ENCODE measurements around the gene GPBP1.

The GPBP1 gene

DNA sequence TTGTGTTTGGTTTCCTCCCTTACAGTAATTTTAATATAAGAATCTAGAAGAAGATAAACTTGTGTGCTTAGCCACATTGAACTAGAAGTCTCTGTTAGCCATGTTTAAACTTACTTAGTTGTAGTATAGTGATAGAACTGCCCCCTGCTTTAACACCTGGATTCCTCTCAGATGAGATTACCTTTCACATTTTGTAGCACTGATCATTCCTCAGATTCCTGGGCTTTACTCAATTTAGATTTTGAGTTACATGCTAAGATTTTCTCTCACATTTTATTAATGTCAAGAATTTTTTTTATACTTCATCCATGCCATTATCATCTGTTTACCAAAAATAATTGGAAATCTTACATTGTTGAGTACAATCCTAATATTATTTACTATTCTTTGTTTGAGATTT is 70.5 kb downstream of the GPBP1 start:
- TF ChIP-seq, protein P1, sequence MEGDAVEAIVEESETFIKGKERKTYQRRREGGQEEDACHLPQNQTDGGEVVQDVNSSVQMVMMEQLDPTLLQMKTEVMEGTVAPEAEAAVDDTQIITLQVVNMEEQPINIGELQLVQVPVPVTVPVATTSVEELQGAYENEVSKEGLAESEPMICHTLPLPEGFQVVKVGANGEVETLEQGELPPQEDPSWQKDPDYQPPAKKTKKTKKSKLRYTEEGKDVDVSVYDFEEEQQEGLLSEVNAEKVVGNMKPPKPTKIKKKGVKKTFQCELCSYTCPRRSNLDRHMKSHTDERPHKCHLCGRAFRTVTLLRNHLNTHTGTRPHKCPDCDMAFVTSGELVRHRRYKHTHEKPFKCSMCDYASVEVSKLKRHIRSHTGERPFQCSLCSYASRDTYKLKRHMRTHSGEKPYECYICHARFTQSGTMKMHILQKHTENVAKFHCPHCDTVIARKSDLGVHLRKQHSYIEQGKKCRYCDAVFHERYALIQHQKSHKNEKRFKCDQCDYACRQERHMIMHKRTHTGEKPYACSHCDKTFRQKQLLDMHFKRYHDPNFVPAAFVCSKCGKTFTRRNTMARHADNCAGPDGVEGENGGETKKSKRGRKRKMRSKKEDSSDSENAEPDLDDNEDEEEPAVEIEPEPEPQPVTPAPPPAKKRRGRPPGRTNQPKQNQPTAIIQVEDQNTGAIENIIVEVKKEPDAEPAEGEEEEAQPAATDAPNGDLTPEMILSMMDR (conservative IDR thresholded peaks at IDR 0.05; ENCODE audit: control insufficient read depth, insufficient read depth, low read depth, low read length): no peak
- DNase-seq (ENCODE audit: low read depth): no peak
- H3K4me3 ChIP-seq (ENCODE audit: control insufficient read depth, low read depth, low read length): no peak overlapping the region

DNA sequence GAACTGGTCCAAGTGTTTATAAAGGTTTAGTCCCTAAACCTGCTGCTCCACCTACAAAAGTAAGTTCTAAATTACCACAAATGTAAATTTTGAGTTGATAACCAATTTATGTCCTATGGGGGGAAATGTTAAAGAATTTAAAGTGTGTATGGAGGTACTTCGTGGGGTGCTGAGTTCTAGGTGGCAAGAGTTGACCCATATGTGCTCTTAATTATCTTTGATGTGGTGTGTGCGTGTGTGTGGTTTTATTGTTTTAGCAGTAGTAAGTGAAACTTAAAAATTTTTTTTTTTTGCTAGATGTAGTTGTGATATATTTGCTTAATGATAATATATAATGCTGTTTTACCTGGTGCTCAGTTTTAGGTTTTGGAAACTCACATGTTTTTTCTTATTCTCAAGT is 72.6 kb downstream of the GPBP1 start:
- TF ChIP-seq, protein P1 (conservative IDR thresholded peaks at IDR 0.05; ENCODE audit: control insufficient read depth, insufficient read depth, low read depth, low read length): no peak
- H3K4me3 ChIP-seq (ENCODE audit: control insufficient read depth, low read depth, low read length): no peak overlapping the region
- DNase-seq (ENCODE audit: low read depth): no peak

DNA sequence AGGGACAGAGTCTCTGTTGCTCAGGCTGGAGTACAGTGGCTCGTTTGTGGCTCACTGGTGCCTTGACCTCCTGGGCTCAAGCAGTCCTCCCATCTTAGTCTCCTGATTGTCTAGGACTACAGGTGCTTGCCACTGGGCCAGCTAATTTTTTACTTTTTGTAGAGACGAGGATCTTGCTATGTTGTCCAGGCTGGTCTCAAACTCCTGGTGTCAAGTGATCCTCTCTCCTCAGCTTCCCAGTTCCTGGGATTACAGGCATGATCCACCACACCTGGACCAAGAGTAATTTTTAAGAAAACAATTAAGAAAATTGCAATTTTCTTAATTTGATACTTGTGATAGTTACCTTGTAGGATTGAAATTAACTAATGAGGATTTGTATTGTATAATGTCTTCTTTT is 73.9 kb downstream of the GPBP1 start:
- TF ChIP-seq, protein P1 (conservative IDR thresholded peaks at IDR 0.05; ENCODE audit: control insufficient read depth, insufficient read depth, low read depth, low read length): no peak
- H3K4me3 ChIP-seq (ENCODE audit: control insufficient read depth, low read depth, low read length): no peak overlapping the region
- DNase-seq (ENCODE audit: low read depth): no peak

DNA sequence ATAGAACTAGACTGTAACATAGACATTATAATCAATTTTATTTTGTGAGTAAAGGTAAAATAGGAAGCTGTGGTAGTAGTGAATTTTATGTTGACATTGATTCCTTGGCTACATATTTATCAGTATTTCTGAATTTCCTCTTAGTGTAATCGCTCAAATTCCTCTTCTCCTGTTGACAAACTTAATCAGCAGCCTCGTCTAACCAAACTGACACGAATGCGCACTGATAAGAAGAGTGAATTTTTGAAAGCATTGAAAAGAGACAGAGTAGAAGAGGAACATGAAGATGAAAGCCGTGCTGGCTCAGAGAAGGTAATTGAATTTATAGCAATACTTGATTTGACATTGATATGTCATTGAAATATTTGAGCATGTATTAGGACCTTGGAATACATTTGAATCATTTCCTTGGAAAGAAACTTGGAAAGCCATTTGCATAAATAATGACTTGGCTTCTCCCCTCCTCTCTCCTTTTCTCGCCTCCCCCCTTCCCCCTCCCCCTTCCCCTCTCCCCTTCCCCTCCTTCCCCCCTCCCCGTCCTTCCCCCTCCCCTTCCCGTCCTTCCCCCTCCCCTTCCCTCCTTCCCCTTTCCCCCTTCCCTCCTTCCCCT is 75.5 kb downstream of the GPBP1 start:
- no peak overlapping the region for H3K4me3 ChIP-seq (ENCODE audit: control insufficient read depth, low read depth, low read length)
- no peak for DNase-seq (ENCODE audit: low read depth)
- TF ChIP-seq, protein P1 (conservative IDR thresholded peaks at IDR 0.05; ENCODE audit: control insufficient read depth, insufficient read depth, low read depth, low read length): no peak

DNA sequence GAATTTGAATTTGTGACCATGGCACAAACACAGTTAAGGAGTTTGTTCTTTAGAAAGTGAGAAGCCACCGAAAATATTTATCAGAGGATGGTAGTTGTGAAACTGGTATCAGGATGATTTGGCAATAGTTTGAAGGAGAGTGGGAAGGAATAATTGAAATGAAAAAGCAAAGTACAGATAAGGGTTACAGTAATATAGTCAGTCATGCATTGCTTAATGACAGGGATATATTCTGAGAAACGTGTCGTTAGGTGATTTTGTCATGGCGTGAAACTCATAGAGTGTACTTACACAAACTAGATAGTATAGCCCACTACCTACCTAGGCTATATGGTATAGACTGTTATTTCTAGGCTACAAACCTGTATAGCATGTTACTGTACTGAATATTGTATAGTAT is 84.2 kb downstream of the GPBP1 start:
- TF ChIP-seq, protein P1 (conservative IDR thresholded peaks at IDR 0.05; ENCODE audit: control insufficient read depth, insufficient read depth, low read depth, low read length): no peak
- no peak overlapping the region for H3K4me3 ChIP-seq (ENCODE audit: control insufficient read depth, low read depth, low read length)
- DNase-seq (ENCODE audit: low read depth): no peak

DNA sequence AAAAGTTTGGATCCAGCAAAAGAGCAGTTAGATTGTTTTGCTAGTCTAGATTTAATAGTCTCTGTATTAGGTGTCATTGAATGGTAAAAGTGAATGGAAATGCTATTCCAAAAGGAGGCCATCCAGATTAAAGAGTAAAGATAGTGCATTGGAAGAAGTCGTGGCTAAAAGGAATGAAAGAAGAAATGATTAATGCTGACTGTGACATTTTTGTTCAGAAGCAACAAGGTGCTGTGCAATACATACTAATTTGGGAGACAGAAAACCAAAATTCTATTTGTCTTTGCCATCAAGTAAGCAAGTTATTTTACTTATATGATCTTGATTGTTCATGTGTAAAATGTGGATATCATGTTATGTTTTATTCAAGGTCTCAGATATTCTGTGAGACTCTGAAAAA is 85.1 kb downstream of the GPBP1 start:
- TF ChIP-seq, protein P1 (conservative IDR thresholded peaks at IDR 0.05; ENCODE audit: control insufficient read depth, insufficient read depth, low read depth, low read length): no peak
- DNase-seq (ENCODE audit: low read depth): no peak
- no peak overlapping the region for H3K4me3 ChIP-seq (ENCODE audit: control insufficient read depth, low read depth, low read length)

DNA sequence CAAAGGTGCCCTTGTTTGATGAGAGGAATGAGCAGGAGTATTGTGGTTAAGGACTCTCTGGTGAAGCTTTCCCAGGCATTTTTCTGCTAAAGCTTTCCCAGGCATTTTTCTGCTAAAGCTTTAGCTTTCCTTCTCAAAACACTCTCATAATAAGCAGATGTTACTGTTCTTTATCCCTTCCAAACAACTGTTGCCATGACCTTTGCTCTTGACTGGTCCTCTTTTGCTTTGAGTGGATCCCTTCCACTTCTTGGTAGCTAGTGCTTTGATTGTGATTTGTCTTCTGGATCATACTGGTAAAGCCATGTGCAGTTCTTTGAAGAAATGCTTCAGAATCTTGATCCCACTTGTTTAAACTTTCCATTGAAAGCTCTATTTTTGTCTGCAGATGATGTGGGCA is 85.8 kb downstream of the GPBP1 start:
- TF ChIP-seq, protein P1 (conservative IDR thresholded peaks at IDR 0.05; ENCODE audit: control insufficient read depth, insufficient read depth, low read depth, low read length): no peak

More for the DNA sequence above, 85.8 kb downstream of the GPBP1 start:
- no peak for DNase-seq (ENCODE audit: low read depth)
- H3K4me3 ChIP-seq (ENCODE audit: control insufficient read depth, low read depth, low read length): no peak overlapping the region

Measured in fibroblast of mammary gland (primary cell).